SK-N-SH treated with all-trans-retinoic acid at 6 μM for 48 hours (cell line): ENCODE results near the gene ZNF765.

ENCODE experiments used
- ATAC-seq: fragments of 200-7000 bp; cut with Tn5 transposase; 3 replicates; pipeline ENCODE4 v1.9.1; 2020; ENCODE audit warnings: mild to moderate bottlenecking, moderate library complexity
- ARNTL ChIP-seq: fragments of 450-650 bp; formaldehyde crosslinking; IDR thresholded peaks from 2 replicates; pipeline ENCODE4 v1.5.0; 2020; ENCODE audit warnings: low read depth, mild to moderate bottlenecking, moderate library complexity, borderline replicate concordance
- BACH2 ChIP-seq: fragments of 250-450 bp; sonication (Bioruptor Pico); IDR thresholded peaks from 2 replicates; pipeline ENCODE4 v1.9.0; 2021; ENCODE audit warnings: mild to moderate bottlenecking, borderline replicate concordance
- CSDC2 ChIP-seq: fragments of 250-450 bp; sonication (Bioruptor Pico); IDR thresholded peaks from 2 replicates; pipeline ENCODE4 v1.5.0; 2020; ENCODE audit warnings: mild to moderate bottlenecking, moderate library complexity
- CSRNP3 ChIP-seq: fragments of 250-450 bp; sonication (Bioruptor Pico); IDR thresholded peaks from 2 replicates; pipeline ENCODE4 v1.5.1; 2021; ENCODE audit warnings: mild to moderate bottlenecking, moderate library complexity
- ESRRG ChIP-seq: fragments of 250-450 bp; sonication (Bioruptor Pico); IDR thresholded peaks from 2 replicates; pipeline ENCODE4 v1.6.1; 2021; ENCODE audit warnings: mild to moderate bottlenecking
- GLIS3 ChIP-seq: fragments of 250-450 bp; sonication (Bioruptor Pico); IDR thresholded peaks from 2 replicates; pipeline ENCODE4 v1.5.0; 2020; ENCODE audit warnings: mild to moderate bottlenecking, moderate library complexity
- ISL1 ChIP-seq: fragments of 250-450 bp; sonication (Bioruptor Pico); IDR thresholded peaks from 2 replicates; pipeline ENCODE4 v2.1.2; 2022; ENCODE audit warnings: mild to moderate bottlenecking, moderate library complexity
- OSR1 ChIP-seq: fragments of 250-450 bp; sonication (Bioruptor Pico); IDR thresholded peaks from 2 replicates; pipeline ENCODE4 v1.8.0; 2022; ENCODE audit warnings: moderate library complexity, mild to moderate bottlenecking, inconsistent platforms
- PATZ1 ChIP-seq: fragments of 250-450 bp; sonication (Bioruptor Pico); IDR thresholded peaks from 2 replicates; pipeline ENCODE4 v1.8.0; 2020; ENCODE audit warnings: mild to moderate bottlenecking, moderate library complexity, borderline replicate concordance
- PPARA ChIP-seq: fragments of 250-450 bp; sonication (Bioruptor Pico); IDR thresholded peaks from 2 replicates; pipeline ENCODE4 v1.5.0; 2020; ENCODE audit warnings: mild to moderate bottlenecking, borderline replicate concordance
- RARB ChIP-seq: fragments of 250-450 bp; sonication (Bioruptor Pico); IDR thresholded peaks from 2 replicates; pipeline ENCODE4 v1.8.0; 2021; ENCODE audit warnings: mild to moderate bottlenecking, moderate library complexity
- TCF4 ChIP-seq: fragments of 250-450 bp; sonication (Bioruptor Pico); IDR thresholded peaks from 2 replicates; pipeline ENCODE4 v1.8.0; 2021; ENCODE audit warnings: mild to moderate bottlenecking, moderate library complexity, borderline replicate concordance
- TOX ChIP-seq: fragments of 250-450 bp; sonication (Bioruptor Pico); IDR thresholded peaks from 2 replicates; pipeline ENCODE4 v1.8.0; 2021; ENCODE audit warnings: mild to moderate bottlenecking, moderate library complexity, borderline replicate concordance
- TSHZ2 ChIP-seq: fragments of 250-450 bp; sonication (Bioruptor Pico); IDR thresholded peaks from 2 replicates; pipeline ENCODE4 v1.5.0; 2020; ENCODE audit warnings: mild to moderate bottlenecking, moderate library complexity
- ZC3H10 ChIP-seq: fragments of 250-450 bp; sonication (Bioruptor Pico); IDR thresholded peaks from 2 replicates; pipeline ENCODE4 v1.5.1; 2021; ENCODE audit warnings: mild to moderate bottlenecking, moderate library complexity
- ZFP3 ChIP-seq: fragments of 250-450 bp; sonication (Bioruptor Pico); IDR thresholded peaks from 2 replicates; pipeline ENCODE4 v1.5.0; 2020; ENCODE audit warnings: mild to moderate bottlenecking, moderate library complexity
- ZFP30 ChIP-seq: fragments of 450-650 bp; formaldehyde crosslinking; IDR thresholded peaks from 2 replicates; pipeline ENCODE4 v1.5.0; 2022; ENCODE audit warnings: mild to moderate bottlenecking, moderate library complexity
- ZNF565 ChIP-seq: fragments of 450-650 bp; formaldehyde crosslinking; conservative IDR thresholded peaks from 2 replicates; pipeline ENCODE4 v1.5.0; 2020; ENCODE audit warnings: low read depth, mild to moderate bottlenecking, moderate library complexity
- ZNF70 ChIP-seq: fragments of 450-650 bp; formaldehyde crosslinking; IDR thresholded peaks from 2 replicates; pipeline ENCODE4 v1.5.0; 2020; ENCODE audit warnings: mild to moderate bottlenecking, moderate library complexity
- ZNF8 ChIP-seq: fragments of 450-650 bp; formaldehyde crosslinking; IDR thresholded peaks from 2 replicates; pipeline ENCODE4 v1.5.0; 2020; ENCODE audit warnings: mild to moderate bottlenecking, moderate library complexity
- TF ChIP-seq, protein P1 (sequence below): fragments of 250-450 bp; sonication (Bioruptor Pico); IDR thresholded peaks from 2 replicates; pipeline ENCODE4 v1.5.1; 2020; ENCODE audit warnings: low read depth, mild to moderate bottlenecking, moderate library complexity
- TF ChIP-seq, protein P2 (sequence below): fragments of 250-450 bp; sonication (Bioruptor Pico); IDR thresholded peaks from 2 replicates; pipeline ENCODE4 v1.8.0; 2021; ENCODE audit warnings: low read depth, mild to moderate bottlenecking, moderate library complexity, borderline replicate concordance

Gene ZNF765

DNA sequence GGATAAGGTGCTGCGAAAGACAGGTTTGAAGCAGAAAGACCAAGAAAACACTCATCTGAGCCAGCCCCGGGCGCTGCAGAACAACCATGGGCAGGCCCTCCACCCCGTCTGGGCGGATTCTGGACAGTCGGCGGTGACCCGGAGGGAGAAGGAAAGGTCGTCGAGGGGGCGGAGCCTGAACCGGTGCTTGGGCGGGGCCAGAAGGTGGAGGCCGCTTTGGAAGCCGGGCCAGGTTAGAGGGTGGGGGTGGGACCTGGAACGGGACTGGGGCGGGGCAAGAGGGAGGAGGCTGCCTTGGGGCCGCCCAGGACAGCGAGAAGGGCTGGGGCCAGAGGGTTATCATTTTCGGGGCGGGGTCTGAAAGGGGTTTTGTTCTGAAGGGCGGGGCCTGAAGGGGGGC is 5.0 kb upstream of the ZNF765 start:
- no peak for ATAC-seq
- no peak for TF ChIP-seq TOX (CRISPR knock-in tag)
- TF ChIP-seq, protein P1, sequence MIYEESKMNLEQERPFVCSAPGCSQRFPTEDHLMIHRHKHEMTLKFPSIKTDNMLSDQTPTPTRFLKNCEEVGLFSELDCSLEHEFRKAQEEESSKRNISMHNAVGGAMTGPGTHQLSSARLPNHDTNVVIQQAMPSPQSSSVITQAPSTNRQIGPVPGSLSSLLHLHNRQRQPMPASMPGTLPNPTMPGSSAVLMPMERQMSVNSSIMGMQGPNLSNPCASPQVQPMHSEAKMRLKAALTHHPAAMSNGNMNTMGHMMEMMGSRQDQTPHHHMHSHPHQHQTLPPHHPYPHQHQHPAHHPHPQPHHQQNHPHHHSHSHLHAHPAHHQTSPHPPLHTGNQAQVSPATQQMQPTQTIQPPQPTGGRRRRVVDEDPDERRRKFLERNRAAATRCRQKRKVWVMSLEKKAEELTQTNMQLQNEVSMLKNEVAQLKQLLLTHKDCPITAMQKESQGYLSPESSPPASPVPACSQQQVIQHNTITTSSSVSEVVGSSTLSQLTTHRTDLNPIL (CRISPR knock-in tag): no peak
- no peak for TF ChIP-seq BACH2 (CRISPR knock-in tag)
- TF ChIP-seq ZNF70 (CRISPR knock-in tag): no peak
- no peak for TF ChIP-seq RARB
- no peak for TF ChIP-seq PPARA (CRISPR knock-in tag)
- no peak for TF ChIP-seq TCF4 (CRISPR knock-in tag)
- TF ChIP-seq ESRRG (CRISPR knock-in tag): no peak
- no peak for TF ChIP-seq ZC3H10
- no peak for TF ChIP-seq ZFP3 (CRISPR knock-in tag)
- TF ChIP-seq ZFP30 (CRISPR knock-in tag): no peak
- no peak for TF ChIP-seq OSR1 (CRISPR knock-in tag)

DNA sequence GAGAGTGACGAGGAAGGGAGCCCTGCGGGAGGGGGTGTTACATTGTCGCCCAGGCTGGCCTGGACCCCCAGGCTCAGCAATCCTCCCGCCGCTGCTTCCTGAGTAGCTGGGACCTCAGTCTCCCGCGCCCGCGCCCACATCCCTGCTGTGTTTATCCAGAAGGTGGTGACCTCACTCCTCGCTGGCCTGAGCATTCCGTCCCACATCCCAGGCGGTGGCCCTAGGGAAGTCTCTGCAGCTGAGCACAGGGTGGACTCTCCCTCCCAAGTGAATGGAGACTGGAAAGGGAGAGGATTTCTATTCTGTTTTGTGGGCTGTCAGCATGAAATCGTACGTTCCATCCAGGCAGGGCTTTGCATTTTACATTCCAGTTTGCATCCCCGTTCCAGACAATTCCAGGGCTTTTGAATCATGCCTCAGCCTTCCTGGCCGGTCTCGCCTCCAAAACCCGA is 401 bp upstream of the ZNF765 start:
- TF ChIP-seq CSRNP3 (CRISPR knock-in tag): no peak
- TF ChIP-seq, protein P2, sequence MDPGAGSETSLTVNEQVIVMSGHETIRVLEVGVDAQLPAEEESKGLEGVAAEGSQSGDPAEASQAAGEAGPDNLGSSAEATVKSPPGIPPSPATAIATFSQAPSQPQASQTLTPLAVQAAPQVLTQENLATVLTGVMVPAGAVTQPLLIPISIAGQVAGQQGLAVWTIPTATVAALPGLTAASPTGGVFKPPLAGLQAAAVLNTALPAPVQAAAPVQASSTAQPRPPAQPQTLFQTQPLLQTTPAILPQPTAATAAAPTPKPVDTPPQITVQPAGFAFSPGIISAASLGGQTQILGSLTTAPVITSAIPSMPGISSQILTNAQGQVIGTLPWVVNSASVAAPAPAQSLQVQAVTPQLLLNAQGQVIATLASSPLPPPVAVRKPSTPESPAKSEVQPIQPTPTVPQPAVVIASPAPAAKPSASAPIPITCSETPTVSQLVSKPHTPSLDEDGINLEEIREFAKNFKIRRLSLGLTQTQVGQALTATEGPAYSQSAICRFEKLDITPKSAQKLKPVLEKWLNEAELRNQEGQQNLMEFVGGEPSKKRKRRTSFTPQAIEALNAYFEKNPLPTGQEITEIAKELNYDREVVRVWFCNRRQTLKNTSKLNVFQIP (CRISPR knock-in tag): no peak
- TF ChIP-seq ZNF8 (CRISPR knock-in tag): no peak
- TF ChIP-seq TCF4 (CRISPR knock-in tag): no peak
- TF ChIP-seq ZNF70 (CRISPR knock-in tag): no peak
- TF ChIP-seq, protein P1 (CRISPR knock-in tag): no peak
- TF ChIP-seq ESRRG (CRISPR knock-in tag): no peak
- no peak for TF ChIP-seq ZFP30 (CRISPR knock-in tag)
- no peak for TF ChIP-seq TSHZ2 (CRISPR knock-in tag)
- no peak for TF ChIP-seq ISL1 (CRISPR knock-in tag)
- TF ChIP-seq PATZ1 (CRISPR knock-in tag): no peak
- no peak for TF ChIP-seq GLIS3 (CRISPR knock-in tag)
- no peak for TF ChIP-seq ZNF565
- no peak for TF ChIP-seq CSDC2 (CRISPR knock-in tag)
- no peak for TF ChIP-seq TOX (CRISPR knock-in tag)
- no peak for TF ChIP-seq ZFP3 (CRISPR knock-in tag)
- TF ChIP-seq PPARA (CRISPR knock-in tag): no peak
- no peak for TF ChIP-seq ARNTL (CRISPR knock-in tag)
- no peak for TF ChIP-seq OSR1 (CRISPR knock-in tag)
- peak; percentile 53 for ATAC-seq

DNA sequence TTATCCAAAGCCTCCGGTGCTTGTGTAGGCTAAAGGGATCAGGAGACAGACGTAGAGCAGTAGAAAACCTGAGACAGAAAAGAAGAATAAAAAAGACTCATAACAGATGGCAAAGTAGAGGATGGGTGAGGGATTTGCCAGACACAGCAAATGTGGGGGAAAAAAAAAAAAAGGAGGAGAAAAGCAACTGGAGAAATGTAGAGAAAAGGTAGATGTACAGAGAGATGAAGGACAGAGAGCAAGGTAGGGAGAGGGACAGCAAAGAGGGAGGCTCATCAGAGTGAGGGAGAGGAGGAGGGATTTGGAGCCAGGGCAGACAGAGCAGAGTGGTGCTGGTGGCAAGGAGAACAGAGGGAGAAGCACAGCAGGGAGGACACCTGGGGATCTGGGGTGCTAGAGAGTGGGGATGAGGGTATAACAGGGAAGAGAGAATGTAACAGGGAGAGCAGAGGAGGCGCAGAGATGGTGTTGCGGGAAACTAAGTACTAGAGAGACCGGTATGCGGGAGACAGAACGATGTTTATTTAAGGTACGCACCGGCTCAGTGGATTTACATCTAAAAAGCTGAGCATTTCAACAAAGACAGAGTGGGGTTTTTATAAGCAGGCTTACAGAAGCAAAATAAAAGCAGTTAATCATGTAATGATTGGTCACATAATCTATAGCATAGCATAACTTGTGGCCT is 1.0 kb downstream of the ZNF765 start:
- ATAC-seq: peak; percentile 13; the same call in 1 of the 3 replicates
